GM23338 (cell line): ENCODE data around the gene MYO1D. TPM values are rescaled to one million over a fixed set of nuclear protein-coding genes. Genes with fewer than 3 reads are reported as not detected.

Experiments used
- ATAC-seq: fragments of 200-7000 bp; cut with Tn5 transposase; 3 replicates; pipeline ENCODE4 v1.9.1; 2020
- DNase-seq: peaks from one replicate; pipeline ENCODE4 v3.0.0-alpha.2; 2015; ENCODE audit warnings: low spot score
- H2AFZ ChIP-seq: fragments of 200-600 bp; sonication (generic); 2 replicates; pipeline ENCODE4 v1.8.0; 2016; ENCODE audit warnings: antibody characterized with exemption, mild to moderate bottlenecking, moderate library complexity
- H3F3A ChIP-seq: fragments of 200-600 bp; sonication (generic); replicated peaks from 2 replicates; pipeline ENCODE4 v1.8.0; 2017; ENCODE audit warnings: antibody characterized with exemption, mixed run types, low read depth
- H3K27ac ChIP-seq: fragments of 200-600 bp; sonication (generic); 2 replicates; pipeline ENCODE4 v1.6.1; 2016; ENCODE audit warnings: low read depth
- H3K27me3 ChIP-seq: fragments of 200-600 bp; sonication (generic); 2 replicates; pipeline ENCODE4 v1.8.0; 2016; ENCODE audit warnings: mild to moderate bottlenecking, mixed run types, moderate library complexity; ENCODE audit not compliant: insufficient read depth
- H3K36me3 ChIP-seq: fragments of 200-600 bp; sonication (generic); 2 replicates; pipeline ENCODE4 v1.8.0; 2016; ENCODE audit warnings: mild to moderate bottlenecking; ENCODE audit not compliant: insufficient read depth
- H3K4me1 ChIP-seq: fragments of 200-600 bp; sonication (generic); 2 replicates; pipeline ENCODE4 v1.8.0; 2016; ENCODE audit warnings: mild to moderate bottlenecking, moderate library complexity; ENCODE audit not compliant: insufficient read depth
- H3K4me2 ChIP-seq: fragments of 200-600 bp; sonication (generic); 2 replicates; pipeline ENCODE4 v1.7.1; 2017; ENCODE audit warnings: mixed run types
- H3K4me3 ChIP-seq: fragments of 200-600 bp; sonication (generic); 2 replicates; pipeline ENCODE4 v1.6.1; 2016; ENCODE audit warnings: mixed run types
- H3K79me2 ChIP-seq: fragments of 200-600 bp; sonication (generic); replicated peaks from 2 replicates; pipeline ENCODE4 v1.8.0; 2017; ENCODE audit warnings: mild to moderate bottlenecking; ENCODE audit not compliant: insufficient read depth
- H3K9me2 ChIP-seq: fragments of 200-600 bp; sonication (generic); 2 replicates; pipeline ENCODE4 v1.8.0; 2017; ENCODE audit not compliant: insufficient read depth
- H4K20me1 ChIP-seq: fragments of 200-600 bp; sonication (generic); replicated peaks from 2 replicates; pipeline ENCODE4 v1.8.0; 2017; ENCODE audit warnings: mild to moderate bottlenecking; ENCODE audit not compliant: insufficient read depth
- H3K27ac Mint-ChIP-seq: 2 replicates; pipeline ENCODE4 v1.8.0; 2020; ENCODE audit warnings: inconsistent platforms, mild to moderate bottlenecking, moderate library complexity, mixed read lengths
- H3K27me3 Mint-ChIP-seq: 3 replicates; pipeline ENCODE4 v1.8.0; 2022; ENCODE audit warnings: low read depth, mild to moderate bottlenecking, moderate library complexity, mixed read lengths, inconsistent platforms; ENCODE audit not compliant: insufficient read depth, poor library complexity
- H3K36me3 Mint-ChIP-seq: 3 replicates; pipeline ENCODE4 v1.8.0; 2021; ENCODE audit warnings: low read depth, mild to moderate bottlenecking, inconsistent platforms, moderate library complexity, mixed read lengths
- H3K4me1 Mint-ChIP-seq: 3 replicates; pipeline ENCODE4 v1.8.0; 2020; ENCODE audit warnings: mild to moderate bottlenecking, inconsistent platforms, mixed read lengths
- H3K4me3 Mint-ChIP-seq: 3 replicates; pipeline ENCODE4 v1.8.0; 2021; ENCODE audit warnings: moderate library complexity, mild to moderate bottlenecking, inconsistent platforms, mixed read lengths
- H3K9me3 Mint-ChIP-seq: 3 replicates; pipeline ENCODE4 v1.8.0; 2020; ENCODE audit warnings: moderate library complexity, mild to moderate bottlenecking, inconsistent platforms, mixed read lengths
- EZH2phosphoT487 ChIP-seq: fragments of 200-600 bp; sonication (generic); IDR thresholded peaks from one replicate; pipeline ENCODE4 v1.8.1; 2018; ENCODE audit warnings: antibody characterized with exemption; ENCODE audit not compliant: unreplicated experiment
- NANOG ChIP-seq: IDR thresholded peaks from 2 replicates; pipeline ENCODE4 v1.6.1; 2016; ENCODE audit warnings: antibody characterized with exemption, borderline replicate concordance
- ZNF114 ChIP-seq: fragments of 250-450 bp; sonication (Bioruptor Pico); IDR thresholded peaks from 2 replicates; pipeline ENCODE4 v1.5.0; 2020; ENCODE audit warnings: mild to moderate bottlenecking, moderate library complexity
- ZNF331 ChIP-seq: fragments of 250-450 bp; sonication (Bioruptor Pico); IDR thresholded peaks from 2 replicates; pipeline ENCODE4 v1.5.0; 2020; ENCODE audit warnings: low read depth, mild to moderate bottlenecking, moderate library complexity
- ZNF462 ChIP-seq: fragments of 250-450 bp; sonication (Bioruptor Pico); IDR thresholded peaks from 2 replicates; pipeline ENCODE4 v1.5.0; 2020; ENCODE audit warnings: mild to moderate bottlenecking, moderate library complexity
- polyA plus RNA-seq: library from polyadenylated mRNA; unstranded; fragments of >200 nt; fragmentation: Nextera tagmentation; extraction: Ambion mirVana; gene quantifications from 2 replicates; pipeline ENCODE4 v1.2.1, GENCODE V29; 2016
- total RNA-seq: library from RNA; depleted of rRNA; stranded (reverse); fragments of >200 nt; shearing (Covaris generic); gene quantifications from 2 replicates; pipeline ENCODE4 v1.2.3, GENCODE V29; 2014
- TF ChIP-seq, protein P1 (sequence below): IDR thresholded peaks from one replicate; pipeline ENCODE4 v1.6.1; 2018; ENCODE audit warnings: antibody characterized with exemption; ENCODE audit not compliant: unreplicated experiment
- TF ChIP-seq, protein P2 (sequence below), 2 experiments: fragments of 200-600 bp in 1 of 2; sonication (generic) in 1 of 2; conservative IDR thresholded peaks; 2 replicates each; pipeline versions ENCODE4 v1.5.1 to v1.6.1; 2016 to 2017; ENCODE audit warnings: antibody characterized with exemption in 2 of 2, low read depth in 2 of 2, mild to moderate bottlenecking in 2 of 2, moderate library complexity in 1 of 2
- TF ChIP-seq, protein P3 (sequence below): IDR thresholded peaks from 2 replicates; pipeline ENCODE4 v1.6.1; 2016; ENCODE audit warnings: antibody characterized with exemption

Gene MYO1D
- total and polyA plus RNA-seq, 2 experiments from 2014 or later = 8.6 to 28.6 TPM

DNA sequence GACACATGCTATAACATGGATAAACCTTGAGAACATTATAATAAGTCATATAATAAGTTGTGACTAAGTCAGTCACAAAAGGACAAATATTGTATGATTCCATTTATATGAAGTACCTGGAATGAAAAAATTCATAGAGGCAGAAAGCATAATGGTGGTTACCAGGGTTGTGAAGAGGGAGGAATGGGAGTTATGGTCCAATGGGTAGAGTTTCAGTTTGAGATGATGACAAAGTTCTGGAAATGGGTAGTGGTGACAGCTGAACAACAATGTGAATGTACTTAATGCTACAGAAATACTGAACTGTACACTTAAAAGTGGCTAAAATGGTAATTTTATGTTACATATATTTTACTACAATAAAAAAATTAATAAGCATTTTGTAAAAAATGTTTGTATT lies 49.7 kb downstream of the MYO1D start:
- Mint-ChIP-seq H3K27ac (no peak overlapping the region), H3K9me3 (no peaks in the 10 kb centered on the region; the same call in 2 of the 3 replicates), H3K4me3 (no peak overlapping the region), H3K4me1 (peaks cover 2% of the 10 kb centered on the region; the same call in 2 of the 3 replicates), H3K36me3 (no peaks in the 10 kb centered on the region), H3K27me3 (peaks cover 2% of the 10 kb centered on the region)
- Histone ChIP-seq H4K20me1 (0 out of 2 replicates have a peak, but pooled peaks cover 2% of the 10 kb centered on the region), H3K27me3 (no peaks in the 10 kb centered on the region), H3K4me3 (no peak overlapping the region), H3K4me1 (peaks cover 11% of the 10 kb centered on the region), H2AFZ (no peak overlapping the region), H3K79me2 (peaks cover 5% of the 10 kb centered on the region; the same call in 1 of the 2 replicates), H3K4me2 (no peak overlapping the region), H3K9me2 (no peaks in the 10 kb centered on the region), H3K36me3 (no peaks in the 10 kb centered on the region), H3F3A (no peaks in the 10 kb centered on the region), H3K27ac (no peak overlapping the region)
- no peak for ATAC-seq
- no peak for DNase-seq
- TF ChIP-seq, protein P1, sequence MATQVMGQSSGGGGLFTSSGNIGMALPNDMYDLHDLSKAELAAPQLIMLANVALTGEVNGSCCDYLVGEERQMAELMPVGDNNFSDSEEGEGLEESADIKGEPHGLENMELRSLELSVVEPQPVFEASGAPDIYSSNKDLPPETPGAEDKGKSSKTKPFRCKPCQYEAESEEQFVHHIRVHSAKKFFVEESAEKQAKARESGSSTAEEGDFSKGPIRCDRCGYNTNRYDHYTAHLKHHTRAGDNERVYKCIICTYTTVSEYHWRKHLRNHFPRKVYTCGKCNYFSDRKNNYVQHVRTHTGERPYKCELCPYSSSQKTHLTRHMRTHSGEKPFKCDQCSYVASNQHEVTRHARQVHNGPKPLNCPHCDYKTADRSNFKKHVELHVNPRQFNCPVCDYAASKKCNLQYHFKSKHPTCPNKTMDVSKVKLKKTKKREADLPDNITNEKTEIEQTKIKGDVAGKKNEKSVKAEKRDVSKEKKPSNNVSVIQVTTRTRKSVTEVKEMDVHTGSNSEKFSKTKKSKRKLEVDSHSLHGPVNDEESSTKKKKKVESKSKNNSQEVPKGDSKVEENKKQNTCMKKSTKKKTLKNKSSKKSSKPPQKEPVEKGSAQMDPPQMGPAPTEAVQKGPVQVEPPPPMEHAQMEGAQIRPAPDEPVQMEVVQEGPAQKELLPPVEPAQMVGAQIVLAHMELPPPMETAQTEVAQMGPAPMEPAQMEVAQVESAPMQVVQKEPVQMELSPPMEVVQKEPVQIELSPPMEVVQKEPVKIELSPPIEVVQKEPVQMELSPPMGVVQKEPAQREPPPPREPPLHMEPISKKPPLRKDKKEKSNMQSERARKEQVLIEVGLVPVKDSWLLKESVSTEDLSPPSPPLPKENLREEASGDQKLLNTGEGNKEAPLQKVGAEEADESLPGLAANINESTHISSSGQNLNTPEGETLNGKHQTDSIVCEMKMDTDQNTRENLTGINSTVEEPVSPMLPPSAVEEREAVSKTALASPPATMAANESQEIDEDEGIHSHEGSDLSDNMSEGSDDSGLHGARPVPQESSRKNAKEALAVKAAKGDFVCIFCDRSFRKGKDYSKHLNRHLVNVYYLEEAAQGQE = no peak
- TF ChIP-seq ZNF114 (CRISPR knock-in tag) (no peak), EZH2phosphoT487 (no peak), ZNF331 (no peak), NANOG (no peak)

GRCh38 chr17:32826076-32826475 lies 50.8 kb downstream of the MYO1D start:
- H3K36me3 ChIP-seq = no peaks in the 10 kb centered on the region
- H3K27me3 Mint-ChIP-seq = peaks cover 2% of the 10 kb centered on the region

More at GRCh38 chr17:32826076-32826475, 50.8 kb downstream of the MYO1D start:
- Histone ChIP-seq H3K79me2 (peaks cover 9% of the 10 kb centered on the region; the same call in 1 of the 2 replicates), H2AFZ (no peak overlapping the region), H3K27ac (no peak overlapping the region), H4K20me1 (0 out of 2 replicates have a peak, but pooled peaks cover 2% of the 10 kb centered on the region), H3K27me3 (no peaks in the 10 kb centered on the region), H3K4me3 (no peak overlapping the region), H3K4me2 (no peak overlapping the region), H3F3A (no peaks in the 10 kb centered on the region), H3K4me1 (peaks cover 11% of the 10 kb centered on the region), H3K9me2 (no peaks in the 10 kb centered on the region)
- DNase-seq (no peak), ATAC-seq (no peak)
- Mint-ChIP-seq H3K4me1 (peaks cover 2% of the 10 kb centered on the region; the same call in 2 of the 3 replicates), H3K36me3 (no peaks in the 10 kb centered on the region), H3K9me3 (no peaks in the 10 kb centered on the region; the same call in 2 of the 3 replicates), H3K4me3 (no peak overlapping the region), H3K27ac (no peak overlapping the region)
- TF ChIP-seq, protein P2, sequence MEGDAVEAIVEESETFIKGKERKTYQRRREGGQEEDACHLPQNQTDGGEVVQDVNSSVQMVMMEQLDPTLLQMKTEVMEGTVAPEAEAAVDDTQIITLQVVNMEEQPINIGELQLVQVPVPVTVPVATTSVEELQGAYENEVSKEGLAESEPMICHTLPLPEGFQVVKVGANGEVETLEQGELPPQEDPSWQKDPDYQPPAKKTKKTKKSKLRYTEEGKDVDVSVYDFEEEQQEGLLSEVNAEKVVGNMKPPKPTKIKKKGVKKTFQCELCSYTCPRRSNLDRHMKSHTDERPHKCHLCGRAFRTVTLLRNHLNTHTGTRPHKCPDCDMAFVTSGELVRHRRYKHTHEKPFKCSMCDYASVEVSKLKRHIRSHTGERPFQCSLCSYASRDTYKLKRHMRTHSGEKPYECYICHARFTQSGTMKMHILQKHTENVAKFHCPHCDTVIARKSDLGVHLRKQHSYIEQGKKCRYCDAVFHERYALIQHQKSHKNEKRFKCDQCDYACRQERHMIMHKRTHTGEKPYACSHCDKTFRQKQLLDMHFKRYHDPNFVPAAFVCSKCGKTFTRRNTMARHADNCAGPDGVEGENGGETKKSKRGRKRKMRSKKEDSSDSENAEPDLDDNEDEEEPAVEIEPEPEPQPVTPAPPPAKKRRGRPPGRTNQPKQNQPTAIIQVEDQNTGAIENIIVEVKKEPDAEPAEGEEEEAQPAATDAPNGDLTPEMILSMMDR (conservative IDR thresholded peaks at IDR 0.05; ENCODE audit: low read depth in 2 of 2) = no peak
- TF ChIP-seq, protein P3, sequence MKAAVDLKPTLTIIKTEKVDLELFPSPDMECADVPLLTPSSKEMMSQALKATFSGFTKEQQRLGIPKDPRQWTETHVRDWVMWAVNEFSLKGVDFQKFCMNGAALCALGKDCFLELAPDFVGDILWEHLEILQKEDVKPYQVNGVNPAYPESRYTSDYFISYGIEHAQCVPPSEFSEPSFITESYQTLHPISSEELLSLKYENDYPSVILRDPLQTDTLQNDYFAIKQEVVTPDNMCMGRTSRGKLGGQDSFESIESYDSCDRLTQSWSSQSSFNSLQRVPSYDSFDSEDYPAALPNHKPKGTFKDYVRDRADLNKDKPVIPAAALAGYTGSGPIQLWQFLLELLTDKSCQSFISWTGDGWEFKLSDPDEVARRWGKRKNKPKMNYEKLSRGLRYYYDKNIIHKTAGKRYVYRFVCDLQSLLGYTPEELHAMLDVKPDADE = no peak
- TF ChIP-seq EZH2phosphoT487 = no peak
- no peak for TF ChIP-seq ZNF462 (CRISPR knock-in tag)
